Fibroblast of the aortic adventitia (primary cell): ENCODE results near the gene GXYLT2. TPM values are rescaled to one million over a fixed set of nuclear protein-coding genes. Genes with fewer than 3 reads are reported as not detected.

ENCODE experiments used
- DNase-seq: peaks from one replicate; pipeline ENCODE4 v3.0.0-alpha.2; 2010; ENCODE audit warnings: low read depth
- H3K4me3 ChIP-seq: 2 replicates; pipeline ENCODE4 v1.5.1; 2011; ENCODE audit warnings: low read depth, mild to moderate bottlenecking, control low read depth, low read length, moderate library complexity
- CTCF ChIP-seq: IDR thresholded peaks from 2 replicates; pipeline ENCODE4 v1.5.1; 2011; ENCODE audit warnings: mild to moderate bottlenecking, low read length, control low read depth, inconsistent platforms; ENCODE audit not compliant: insufficient read depth
- small RNA-seq: library from RNA; depleted of rRNA; stranded (forward); fragments of <200 nt; gene quantifications from one replicate; pipeline ENCODE3, GENCODE V24; 2012
- total RNA-seq: library from RNA; depleted of rRNA; stranded (reverse); fragments of >200 nt; gene quantifications from 2 replicates; pipeline ENCODE4 v1.2.3, GENCODE V29; 2012; ENCODE audit warnings: low replicate concordance

The GXYLT2 gene
- total RNA-seq, 1 donor = 59.7 TPM

GRCh38 chr3:73010158-73010557, 122.3 kb downstream of the GXYLT2 start:
- DNase-seq = no peak
- H3K4me3 ChIP-seq = no peak overlapping the region
- TF ChIP-seq CTCF = no peak

- DNase-seq = no peak
- no peak for TF ChIP-seq CTCF
- no peak overlapping the region for H3K4me3 ChIP-seq
Measured at GRCh38 chr3:73018298-73018697, 130.5 kb downstream of the GXYLT2 start.

GRCh38 chr3:73018790-73019441, 131.1 kb downstream of the GXYLT2 start:
- TF ChIP-seq CTCF = no peak
- DNase-seq = no peak
- H3K4me3 ChIP-seq = no peak overlapping the region

DNA sequence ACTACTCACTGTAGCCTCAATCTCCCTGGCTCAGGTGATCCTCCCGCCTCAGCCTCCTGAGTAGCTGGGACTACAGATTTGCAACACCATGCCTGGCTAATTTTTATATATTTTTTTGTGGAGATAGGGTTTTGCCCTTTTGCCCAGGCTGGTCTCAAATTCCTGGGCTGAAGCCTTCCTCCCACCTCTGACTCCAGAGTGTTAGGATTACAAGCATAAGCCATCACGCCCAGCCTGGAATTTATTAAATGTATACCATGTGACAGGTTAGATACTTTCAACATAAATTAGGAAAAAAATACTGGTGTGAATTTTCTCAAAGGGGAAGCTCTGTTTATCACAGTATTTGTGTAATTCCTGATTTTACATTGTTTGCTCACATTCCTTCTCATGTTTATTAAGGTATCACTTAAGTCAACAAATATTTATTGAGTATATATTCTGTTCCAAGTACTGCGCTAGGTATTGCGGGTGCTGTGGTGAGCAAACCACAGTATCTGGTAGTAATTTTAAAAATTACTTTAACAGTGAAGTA, 133.5 kb downstream of the GXYLT2 start:
- DNase-seq = no peak
- no peak overlapping the region for H3K4me3 ChIP-seq
- no peak for TF ChIP-seq CTCF

GRCh38 chr3:73024836-73025235, 137.0 kb downstream of the GXYLT2 start:
- H3K4me3 ChIP-seq = no peak overlapping the region
- TF ChIP-seq CTCF = no peak
- DNase-seq = no peak

DNA sequence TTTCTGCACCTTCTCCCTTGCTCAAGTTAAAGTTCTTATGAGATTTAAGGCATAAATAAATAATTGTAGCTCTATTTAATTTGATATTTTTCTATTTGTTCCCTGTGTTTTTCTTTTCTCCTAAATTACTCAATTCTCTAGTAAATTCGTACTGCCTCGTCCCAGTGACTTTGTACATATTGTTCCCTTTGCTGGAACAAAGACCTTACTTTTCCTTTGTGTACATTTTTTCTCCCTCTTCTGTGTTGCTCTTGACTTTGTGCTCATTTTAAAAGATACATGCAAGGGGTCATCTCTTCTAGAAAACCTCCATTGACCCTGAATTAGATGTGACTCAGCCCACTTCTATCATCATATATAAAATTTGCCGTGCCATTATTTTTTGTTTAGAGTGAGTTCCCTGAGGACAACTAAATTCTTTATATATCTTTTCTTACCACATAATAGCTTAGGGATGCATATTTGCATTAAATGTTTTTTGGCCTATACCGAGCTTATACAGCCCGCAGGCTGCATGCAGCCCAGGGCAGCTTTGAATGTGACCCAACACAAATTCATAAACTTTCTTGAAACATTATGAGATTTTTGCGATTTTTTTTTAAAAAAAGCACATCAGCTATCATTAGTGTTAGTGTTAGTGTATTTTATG, 138.4 kb downstream of the GXYLT2 start:
- no peak for TF ChIP-seq CTCF
- no peak overlapping the region for H3K4me3 ChIP-seq
- DNase-seq = no peak

Small RNA genes within 50 kb of the gene (small RNA-seq; reads per million reads assigned to genes)
- gene RF00017 = not detected

Other genes with a start within 250 kb of the GXYLT2 start
- gene SHQ1, start 39.6 kb upstream of the GXYLT2 start, total RNA-seq = 21.5 and 39.2 TPM in 2 replicates
- gene PPP4R2, start 108.8 kb downstream of the GXYLT2 start, total RNA-seq = 54.7 and 76.9 TPM in 2 replicates
- gene EBLN2, start 173.6 kb downstream of the GXYLT2 start, total RNA-seq = 5.6 and 5.8 TPM in 2 replicates